Transverse colon (tissue), 4 donors: ENCODE measurements around the gene GALNT2. TPM values are rescaled to one million over a fixed set of nuclear protein-coding genes. Genes with fewer than 3 reads are reported as not detected.

ENCODE experiments used
- DNase-seq: peaks from one replicate; pipeline ENCODE4 v3.0.0-alpha.2; 2019
- H3K27ac ChIP-seq, 4 donors: fragments of 200-600 bp; sonication (generic); 2 replicates each; pipeline ENCODE4 v1.5.1; 2016 to 2018; ENCODE audit warnings: inconsistent platforms in 4 of 4
- H3K27me3 ChIP-seq: fragments of 200-600 bp; sonication (generic); 2 replicates; pipeline ENCODE4 v1.5.1; 2017; ENCODE audit warnings: inconsistent platforms
- H3K36me3 ChIP-seq, 4 donors: fragments of 200-600 bp; sonication (generic); 2 replicates each; pipeline ENCODE4 v1.5.1; 2017 to 2019; ENCODE audit warnings: inconsistent platforms in 4 of 4
- H3K4me1 ChIP-seq, 4 donors: fragments of 200-600 bp; sonication (generic); 2 replicates each; pipeline ENCODE4 v1.5.1; 2017 to 2020; ENCODE audit warnings: inconsistent platforms in 4 of 4
- H3K4me3 ChIP-seq, 4 donors: fragments of 200-600 bp; sonication (generic); 1 replicate in 1 of 4; 2 replicates in 3 of 4; pipeline versions ENCODE4 v1.5.1 to v1.6.1; 2017 to 2019; ENCODE audit warnings: inconsistent platforms in 4 of 4
- H3K9me3 ChIP-seq, 2 donors: fragments of 200-600 bp; sonication (generic); 2 replicates each; pipeline ENCODE4 v1.5.1; 2017 to 2019; ENCODE audit warnings: inconsistent platforms in 2 of 2
- EP300 ChIP-seq: sonication (generic); formaldehyde crosslinking; IDR thresholded peaks from one replicate; pipeline ENCODE4 v1.6.1; 2017; ENCODE audit warnings: antibody characterized with exemption, low read depth
- POLR2A ChIP-seq: fragments of 450-650 bp; IDR thresholded peaks from one replicate; pipeline ENCODE4 v1.6.1; 2016; ENCODE audit warnings: antibody characterized with exemption, mild to moderate bottlenecking, moderate library complexity
- POLR2AphosphoS5 ChIP-seq, 3 donors: sonication (generic); formaldehyde crosslinking; IDR thresholded peaks; one replicate each; pipeline ENCODE4 v1.6.1; 2016; ENCODE audit warnings: antibody characterized with exemption in 3 of 3
- whole genome bisulfite sequencing, 2 donors: methylation state at CpG; one replicate each; pipeline ENCODE4 v1.1.5; 2018; ENCODE audit warnings: low coverage in 1 of 2; 5-methylcytosine and 5-hydroxymethylcytosine counted together
- in situ Hi-C, 4 donors: fragments of 200-750 bp; cut with MboI; loops; one replicate each; pipeline versions ENCODE4 v1.15.0 to v1.15.1; 2017; ENCODE audit warnings: low sequenced_read_pairs in 3 of 4, low pct_ligation_motif_present in 1 of 4, low pct_unique_long_range_greater_than_20kb in 1 of 4
- intact Hi-C: fragments of 100-400 bp; cut with DNase I; formaldehyde crosslinking; loops from one replicate; pipeline ENCODE4 v1.15.1; 2023; ENCODE audit warnings: low total_unique reads
- total RNA-seq, 4 donors: library from RNA; depleted of rRNA; stranded (reverse); fragments of >200 nt; gene quantifications; one replicate each; pipeline ENCODE4 v1.1.0, GENCODE V29; 2016
- TF ChIP-seq, protein P1 (sequence below), 5 experiments: fragments of 200-600 bp in 3 of 5; fragments of 450-650 bp in 2 of 5; sonication (generic) in 3 of 5; IDR thresholded peaks; 1 replicate in 2 of 5; 2 replicates in 3 of 5; pipeline ENCODE4 v1.5.1; 2016 to 2017; ENCODE audit warnings: antibody characterized with exemption in 5 of 5, inconsistent platforms in 3 of 5, mild to moderate bottlenecking in 2 of 5, moderate library complexity in 1 of 5

GALNT2 gene
- total RNA-seq, 4 donors from 2014 or later: 16.5 to 48.8 (median 36.8) TPM

DNA sequence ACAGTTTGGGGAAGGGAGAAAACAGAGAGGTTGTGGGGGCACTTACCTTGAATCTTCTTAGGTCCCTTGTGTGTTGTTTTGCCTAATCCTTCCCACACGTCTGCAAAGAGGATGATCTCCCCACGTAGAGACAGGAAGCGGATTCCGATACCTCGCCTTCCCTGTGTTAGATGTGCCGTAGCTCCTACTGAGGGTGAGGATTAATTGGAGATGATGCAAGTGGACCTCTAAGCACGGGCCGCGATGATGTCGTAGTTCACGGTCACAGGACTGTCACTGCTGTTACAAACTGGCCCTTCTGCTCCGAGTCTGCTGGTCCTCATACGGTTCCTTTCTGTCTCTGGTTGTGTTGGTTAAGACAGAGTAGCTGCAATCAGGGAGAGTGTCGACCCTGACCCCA lies 27.7 kb downstream of the GALNT2 start:
- intact Hi-C loops (no loop called here), in situ Hi-C loops (no loop called here)

DNA sequence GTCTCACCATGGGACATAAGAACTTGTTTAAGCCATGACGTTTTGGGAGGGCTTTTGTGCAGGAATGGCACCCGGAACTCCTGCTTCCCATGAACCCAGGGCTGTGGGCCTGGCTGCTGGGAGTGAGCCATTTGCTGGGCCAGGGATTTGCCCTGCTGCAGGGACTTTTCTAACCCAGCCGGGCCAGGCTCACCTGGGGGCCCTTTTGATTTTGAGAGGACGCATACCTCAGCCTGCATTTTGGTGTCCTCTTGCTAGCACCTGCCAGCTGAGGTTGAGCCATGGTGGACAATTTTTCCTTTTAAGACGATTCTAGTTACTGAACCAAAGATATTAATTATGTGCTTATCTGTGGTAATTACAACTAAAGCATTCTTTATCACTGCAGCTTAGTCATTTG lies 28.9 kb downstream of the GALNT2 start:
- in situ Hi-C loops: no loop called here
- no peaks in the 10 kb centered on the region for H3K36me3 ChIP-seq
- 84% methylated on average over 5 of the region's 5 CpGs; no CpG with 5 or more reads in 1 of the 2 donors for WGBS, 2 donors
- H3K9me3 ChIP-seq: no peaks in the 10 kb centered on the region
- no peak for TF ChIP-seq POLR2AphosphoS5 (IDR thresholded peaks at IDR 0.05)
- no peak for TF ChIP-seq EP300
- TF ChIP-seq, protein P1, sequence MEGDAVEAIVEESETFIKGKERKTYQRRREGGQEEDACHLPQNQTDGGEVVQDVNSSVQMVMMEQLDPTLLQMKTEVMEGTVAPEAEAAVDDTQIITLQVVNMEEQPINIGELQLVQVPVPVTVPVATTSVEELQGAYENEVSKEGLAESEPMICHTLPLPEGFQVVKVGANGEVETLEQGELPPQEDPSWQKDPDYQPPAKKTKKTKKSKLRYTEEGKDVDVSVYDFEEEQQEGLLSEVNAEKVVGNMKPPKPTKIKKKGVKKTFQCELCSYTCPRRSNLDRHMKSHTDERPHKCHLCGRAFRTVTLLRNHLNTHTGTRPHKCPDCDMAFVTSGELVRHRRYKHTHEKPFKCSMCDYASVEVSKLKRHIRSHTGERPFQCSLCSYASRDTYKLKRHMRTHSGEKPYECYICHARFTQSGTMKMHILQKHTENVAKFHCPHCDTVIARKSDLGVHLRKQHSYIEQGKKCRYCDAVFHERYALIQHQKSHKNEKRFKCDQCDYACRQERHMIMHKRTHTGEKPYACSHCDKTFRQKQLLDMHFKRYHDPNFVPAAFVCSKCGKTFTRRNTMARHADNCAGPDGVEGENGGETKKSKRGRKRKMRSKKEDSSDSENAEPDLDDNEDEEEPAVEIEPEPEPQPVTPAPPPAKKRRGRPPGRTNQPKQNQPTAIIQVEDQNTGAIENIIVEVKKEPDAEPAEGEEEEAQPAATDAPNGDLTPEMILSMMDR (IDR thresholded peaks at IDR 0.05): no peak
- no peak for TF ChIP-seq POLR2A
- H3K27me3 ChIP-seq: no peaks in the 10 kb centered on the region
- intact Hi-C loops: no loop called here
- no peak overlapping the region for H3K27ac ChIP-seq
- H3K4me1 ChIP-seq: no peaks in the 10 kb centered on the region
- no peak overlapping the region for H3K4me3 ChIP-seq
- no peak for DNase-seq

More for the DNA sequence above, 27.7 kb downstream of the GALNT2 start:
- DNase-seq: no peak
- no peaks in the 10 kb centered on the region for H3K36me3 ChIP-seq
- no peaks in the 10 kb centered on the region for H3K4me1 ChIP-seq
- H3K27me3 ChIP-seq: no peaks in the 10 kb centered on the region
- no peak overlapping the region for H3K27ac ChIP-seq
- H3K9me3 ChIP-seq: no peaks in the 10 kb centered on the region
- H3K4me3 ChIP-seq: no peak overlapping the region
- 93% methylated on average over 14 of the region's 14 CpGs; no CpG with 5 or more reads in 1 of the 2 donors for WGBS, 2 donors
- TF ChIP-seq, protein P1 (IDR thresholded peaks at IDR 0.05): no peak
- TF ChIP-seq POLR2AphosphoS5 (IDR thresholded peaks at IDR 0.05) (no peak), POLR2A (no peak), EP300 (no peak)

DNA sequence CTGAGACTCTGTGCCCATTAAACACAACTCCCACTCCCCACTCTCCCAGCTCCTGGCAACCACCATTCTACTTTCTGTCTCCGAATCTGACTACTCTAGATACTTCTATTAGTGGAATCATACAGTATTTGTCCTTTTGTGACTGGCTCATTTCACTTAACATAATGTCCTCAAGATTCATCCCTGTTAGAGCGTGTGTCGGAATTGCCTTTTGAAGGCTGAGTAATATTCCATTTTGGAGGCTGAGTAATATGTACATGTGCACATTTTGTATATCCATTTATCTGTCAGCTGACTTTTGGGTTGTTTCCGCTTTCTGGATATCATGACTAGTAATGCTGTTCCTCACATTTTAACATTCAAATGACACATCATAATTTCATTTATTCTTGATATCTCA lies 30.3 kb downstream of the GALNT2 start:
- 97 to 100% methylated on average over 4 of the region's 4 CpGs for WGBS, 2 donors
- no peak for DNase-seq
- Histone ChIP-seq H3K4me3 (no peak overlapping the region), H3K36me3 (no peaks in the 10 kb centered on the region), H3K4me1 (peaks cover 0 to 10% (median 2%) of the 10 kb centered on the region in 4 donors), H3K9me3 (no peaks in the 10 kb centered on the region), H3K27me3 (no peaks in the 10 kb centered on the region), H3K27ac (no peak overlapping the region)
- TF ChIP-seq POLR2AphosphoS5 (IDR thresholded peaks at IDR 0.05): no peak
- TF ChIP-seq, protein P1 (IDR thresholded peaks at IDR 0.05): no peak
- no peak for TF ChIP-seq POLR2A
- TF ChIP-seq EP300: no peak
- in situ Hi-C loops (no loop called here), intact Hi-C loops (no loop called here)

DNA sequence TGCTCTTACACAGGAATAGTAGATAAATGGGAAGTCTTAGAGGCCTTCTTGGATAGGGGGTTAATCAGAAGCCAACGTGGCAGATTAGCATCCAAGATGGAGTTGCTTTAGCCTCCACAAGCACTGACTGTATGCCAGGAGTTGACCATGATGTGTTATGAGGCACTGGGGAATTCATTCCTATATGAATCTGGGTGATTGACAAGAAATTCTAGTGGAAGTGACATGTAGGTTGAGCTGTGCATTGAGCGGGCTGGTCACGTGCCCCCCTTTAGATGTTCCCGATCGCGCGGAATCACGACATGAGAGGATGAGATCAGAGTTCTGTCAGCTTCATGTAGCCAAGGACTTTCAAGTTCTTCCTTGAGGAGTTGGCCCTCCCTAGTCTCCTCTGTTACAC lies 31.7 kb downstream of the GALNT2 start:
- Histone ChIP-seq H3K27ac (no peak overlapping the region), H3K27me3 (no peaks in the 10 kb centered on the region), H3K4me1 (peaks cover 1 to 22% (median 9%) of the 10 kb centered on the region in 4 donors), H3K9me3 (no peaks in the 10 kb centered on the region), H3K4me3 (no peak overlapping the region), H3K36me3 (no peaks in the 10 kb centered on the region)
- TF ChIP-seq, protein P1 (IDR thresholded peaks at IDR 0.05): no peak
- TF ChIP-seq POLR2A: no peak
- TF ChIP-seq POLR2AphosphoS5 (IDR thresholded peaks at IDR 0.05): no peak
- no peak for TF ChIP-seq EP300
- intact Hi-C loops (no loop called here), in situ Hi-C loops (no loop called here)
- no peak for DNase-seq
- WGBS, 2 donors: 94% methylated on average over 8 of the region's 8 CpGs; no CpG with 5 or more reads in 1 of the 2 donors
